Spleen (tissue), 11 donors: ENCODE measurements around the gene ADRB2. TPM values are rescaled to one million over a fixed set of nuclear protein-coding genes. Genes with fewer than 3 reads are reported as not detected.
A peak's percentile ranks its signal among the peaks of the same experiment; 100 is the strongest.

Experiments used
- DNase-seq: peaks from one replicate; pipeline ENCODE4 v3.0.0-alpha.2; 2020
- H3K27ac ChIP-seq, 8 donors: fragments of 200-600 bp; sonication (generic) in 7 of 8; 1 replicate in 4 of 8; 2 replicates in 4 of 8; pipeline versions ENCODE4 v1.5.0 to v1.8.0; 2016 to 2021; ENCODE audit warnings: inconsistent platforms in 4 of 8, mild to moderate bottlenecking in 4 of 8, moderate library complexity in 1 of 8
- H3K27me3 ChIP-seq, 7 donors: fragments of 200-600 bp; sonication (generic) in 6 of 7; replicated peaks in 1 of 7; 1 replicate in 4 of 7; 2 replicates in 3 of 7; pipeline versions ENCODE4 v1.5.0 to v1.8.0; 2016 to 2021; ENCODE audit warnings: inconsistent platforms in 3 of 7, mild to moderate bottlenecking in 1 of 7
- H3K36me3 ChIP-seq, 6 donors: fragments of 200-600 bp; sonication (generic) in 5 of 6; 1 replicate in 4 of 6; 2 replicates in 2 of 6; pipeline versions ENCODE4 v1.5.0 to v1.8.0; 2016 to 2021; ENCODE audit warnings: inconsistent platforms in 2 of 6
- H3K4me1 ChIP-seq, 6 donors: fragments of 200-600 bp; sonication (generic) in 5 of 6; 1 replicate in 3 of 6; 2 replicates in 3 of 6; pipeline versions ENCODE4 v1.5.0 to v1.8.0; 2016 to 2021; ENCODE audit warnings: inconsistent platforms in 3 of 6
- H3K4me3 ChIP-seq, 8 donors: fragments of 200-600 bp; sonication (generic) in 7 of 8; 1 replicate in 4 of 8; 2 replicates in 4 of 8; pipeline versions ENCODE4 v1.5.0 to v1.8.0; 2016 to 2021; ENCODE audit warnings: inconsistent platforms in 4 of 8, mild to moderate bottlenecking in 4 of 8, moderate library complexity in 2 of 8
- H3K9me3 ChIP-seq, 8 donors: fragments of 200-600 bp; sonication (generic) in 7 of 8; 1 replicate in 4 of 8; 2 replicates in 4 of 8; pipeline versions ENCODE4 v1.5.0 to v1.8.0; 2016 to 2021; ENCODE audit warnings: inconsistent platforms in 4 of 8
- POLR2A ChIP-seq, 3 donors: fragments of 450-650 bp; IDR thresholded peaks; one replicate each; pipeline ENCODE4 v1.5.1; 2017; ENCODE audit warnings: antibody characterized with exemption in 3 of 3, mild to moderate bottlenecking in 1 of 3
- POLR2AphosphoS5 ChIP-seq, 3 donors: sonication (generic); formaldehyde crosslinking; IDR thresholded peaks; one replicate each; pipeline ENCODE4 v1.5.1; 2017; ENCODE audit warnings: antibody characterized with exemption in 3 of 3
- WGBS, 5 donors: extraction: QIAGEN DNeasy Blood & Tissue Kit in 3 of 5; methylation state at CpG; one replicate each; pipeline versions ENCODE4 v1.1.5 to v1.1.7; 2013 to 2018; 5-methylcytosine and 5-hydroxymethylcytosine counted together
- intact Hi-C: fragments of 100-400 bp; cut with DNase I; formaldehyde crosslinking; loops from one replicate; pipeline ENCODE4 v1.15.0; 2023; ENCODE audit warnings: low total_unique reads
- polyA plus RNA-seq, 3 donors: library from polyadenylated mRNA; stranded (reverse); fragments of 200-250 nt; gene quantifications; one replicate each; pipeline ENCODE4 v1.2.1, GENCODE V29; 2013
- total RNA-seq, 7 donors: library from RNA; depleted of rRNA in 3 of 7; stranded (reverse); fragments of >200 nt in 3 of 7; fragmentation: NEBNext Ultra II Directional in 4 of 7; extraction: Animal tissue kit (Norgen Biotek cat#: 25700) in 4 of 7; gene quantifications; one replicate each; pipeline versions ENCODE4 v1.1.0 to v1.2.1, GENCODE V29; 2016 to 2021
- TF ChIP-seq, protein P1 (sequence below), 11 experiments: fragments of 200-600 bp in 7 of 11; fragments of 450-650 bp in 4 of 11; sonication (generic) in 4 of 11; IDR thresholded peaks in 8 of 11; conservative IDR thresholded peaks in 3 of 11; 1 replicate in 7 of 11; 2 replicates in 4 of 11; pipeline versions ENCODE4 v1.4.0 to v1.8.0; 2016 to 2021; ENCODE audit warnings: antibody characterized with exemption in 11 of 11, inconsistent platforms in 4 of 11, mild to moderate bottlenecking in 1 of 11
- donor health status: healthy with polysubstance abuse.
- donor health status: DM: no; HTN: no; CAD: no; lungs with moderate emphysema.
- donor health status: DM: no; HTN: no; CAD: no.
- donor health status: Bipolar disorder and iron deficiency.
- donor health status: healthy.
- donor health status: DM: no; HTN: no; CAD: no.
- donor health status: DM: yes; HTN: yes; CAD: no.

Gene ADRB2
- total and polyA plus RNA-seq, 10 donors: 1.2 to 23.1 (median 9.4) TPM

DNA sequence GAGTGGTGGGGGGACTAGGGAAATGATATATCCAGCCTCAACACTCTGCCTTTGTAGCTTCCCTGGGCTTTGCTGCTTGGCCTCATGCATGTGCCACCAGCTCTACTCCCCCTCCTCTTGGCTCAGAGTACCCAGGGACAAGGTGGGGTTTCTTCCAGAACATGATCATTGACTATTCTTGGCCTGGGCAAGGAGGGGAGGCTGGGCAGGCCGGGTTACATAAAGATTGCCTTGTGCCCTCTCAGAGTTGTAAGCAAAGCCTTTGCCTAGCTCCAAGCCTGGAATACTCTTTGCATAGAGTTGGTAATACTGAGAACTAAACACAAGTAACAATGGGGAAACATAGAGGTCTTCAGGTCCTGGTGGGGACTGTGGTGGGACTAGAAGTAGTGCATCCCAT lies 11.9 kb downstream of the ADRB2 start:
- WGBS, 5 donors: 87 to 96% (median 89%) methylated on average over 1 of the region's 1 CpG

DNA sequence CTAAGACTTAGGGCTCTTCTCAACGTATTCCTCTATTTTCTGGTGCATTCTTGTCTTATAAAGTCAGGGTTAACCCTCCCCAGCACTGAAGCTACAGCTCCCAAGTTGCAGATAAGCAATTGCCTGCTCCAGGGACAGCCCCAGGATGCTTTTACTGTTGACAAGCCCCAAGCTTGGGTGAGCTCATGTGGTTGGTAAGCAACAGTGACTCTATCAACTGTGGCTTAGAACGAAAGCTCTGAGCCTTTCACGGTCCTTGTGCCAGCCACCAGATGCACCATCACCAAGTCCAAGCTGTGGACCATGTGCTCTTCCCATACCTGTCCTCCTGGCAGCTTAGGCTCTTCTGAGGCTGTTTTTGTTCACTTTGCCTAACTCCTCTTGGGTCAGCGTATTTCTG lies 13.5 kb downstream of the ADRB2 start:
- intact Hi-C loops: loop anchor here (10.0 kb wide), 2 partner anchors 95 to 115 kb away; no protein-coding TSS in a partner anchor
- WGBS, 5 donors: 74 to 86% (median 74%) methylated on average over 4 of the region's 4 CpGs
- Histone ChIP-seq H3K4me1 (peaks cover 2 to 96% (median 47%) of the 10 kb centered on the region in 6 donors), H3K9me3 (no peaks in the 10 kb centered on the region), H3K27ac (peak overlapping the region in 1 of 8 donors; percentile 34), H3K27me3 (no peaks in the 10 kb centered on the region), H3K36me3 (peaks cover 0 to 13% (median 0%) of the 10 kb centered on the region in 6 donors), H3K4me3 (no peak overlapping the region)
- DNase-seq: no peak
- TF ChIP-seq, protein P1, sequence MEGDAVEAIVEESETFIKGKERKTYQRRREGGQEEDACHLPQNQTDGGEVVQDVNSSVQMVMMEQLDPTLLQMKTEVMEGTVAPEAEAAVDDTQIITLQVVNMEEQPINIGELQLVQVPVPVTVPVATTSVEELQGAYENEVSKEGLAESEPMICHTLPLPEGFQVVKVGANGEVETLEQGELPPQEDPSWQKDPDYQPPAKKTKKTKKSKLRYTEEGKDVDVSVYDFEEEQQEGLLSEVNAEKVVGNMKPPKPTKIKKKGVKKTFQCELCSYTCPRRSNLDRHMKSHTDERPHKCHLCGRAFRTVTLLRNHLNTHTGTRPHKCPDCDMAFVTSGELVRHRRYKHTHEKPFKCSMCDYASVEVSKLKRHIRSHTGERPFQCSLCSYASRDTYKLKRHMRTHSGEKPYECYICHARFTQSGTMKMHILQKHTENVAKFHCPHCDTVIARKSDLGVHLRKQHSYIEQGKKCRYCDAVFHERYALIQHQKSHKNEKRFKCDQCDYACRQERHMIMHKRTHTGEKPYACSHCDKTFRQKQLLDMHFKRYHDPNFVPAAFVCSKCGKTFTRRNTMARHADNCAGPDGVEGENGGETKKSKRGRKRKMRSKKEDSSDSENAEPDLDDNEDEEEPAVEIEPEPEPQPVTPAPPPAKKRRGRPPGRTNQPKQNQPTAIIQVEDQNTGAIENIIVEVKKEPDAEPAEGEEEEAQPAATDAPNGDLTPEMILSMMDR (IDR thresholded peaks at IDR 0.05 in 8 of 11, conservative IDR thresholded peaks at IDR 0.05 in 3 of 11): no peak
- TF ChIP-seq POLR2A (IDR thresholded peaks at IDR 0.05) (no peak), POLR2AphosphoS5 (IDR thresholded peaks at IDR 0.05) (no peak)

More for the DNA sequence above, 11.9 kb downstream of the ADRB2 start:
- DNase-seq: no peak
- Histone ChIP-seq H3K4me3 (no peak overlapping the region), H3K36me3 (peaks cover 0 to 18% (median 0%) of the 10 kb centered on the region in 6 donors), H3K9me3 (no peaks in the 10 kb centered on the region), H3K27me3 (no peaks in the 10 kb centered on the region), H3K27ac (peak overlapping the region in 2 of 8 donors; percentile 3 to 33), H3K4me1 (peaks cover 12 to 96% (median 55%) of the 10 kb centered on the region in 6 donors)
- intact Hi-C loops: loop anchor here (10.0 kb wide), 1 partner anchor 94 kb away; no protein-coding TSS in a partner anchor
- TF ChIP-seq, protein P1 (IDR thresholded peaks at IDR 0.05 in 8 of 11, conservative IDR thresholded peaks at IDR 0.05 in 3 of 11): no peak
- TF ChIP-seq POLR2AphosphoS5 (IDR thresholded peaks at IDR 0.05) (no peak), POLR2A (IDR thresholded peaks at IDR 0.05) (no peak)

DNA sequence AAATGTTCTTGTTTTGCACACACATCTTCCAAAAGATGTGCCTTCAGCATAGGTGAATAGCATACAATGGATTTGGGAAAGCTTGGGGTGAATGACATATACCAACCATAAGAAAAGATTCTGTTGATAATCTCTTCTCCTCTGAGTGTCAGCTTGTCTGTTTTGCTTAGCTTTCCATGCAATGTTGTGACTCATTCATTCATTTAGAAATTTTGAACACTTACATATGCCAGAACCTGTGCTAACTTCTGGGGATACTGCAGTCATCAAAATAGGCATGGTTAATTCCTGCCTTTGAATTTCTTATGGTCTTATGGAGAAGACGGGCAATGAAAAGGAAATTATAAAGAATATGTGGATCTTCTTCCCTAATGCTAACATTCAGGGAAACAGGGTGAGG lies 14.1 kb downstream of the ADRB2 start:
- TF ChIP-seq POLR2AphosphoS5 (IDR thresholded peaks at IDR 0.05) (no peak), POLR2A (IDR thresholded peaks at IDR 0.05) (no peak)
- TF ChIP-seq, protein P1 (IDR thresholded peaks at IDR 0.05 in 8 of 11, conservative IDR thresholded peaks at IDR 0.05 in 3 of 11): no peak
- 72 to 94% (median 86%) methylated on average over 1 of the region's 1 CpG for WGBS, 5 donors
- H3K27me3 ChIP-seq: no peaks in the 10 kb centered on the region
- intact Hi-C loops: loop anchor here (10.0 kb wide), 1 partner anchor 114 kb away; no protein-coding TSS in a partner anchor
- peaks cover 0 to 13% (median 0%) of the 10 kb centered on the region in 6 donors for H3K36me3 ChIP-seq
- DNase-seq: no peak
- no peak overlapping the region for H3K4me3 ChIP-seq
- H3K9me3 ChIP-seq: no peaks in the 10 kb centered on the region
- H3K27ac ChIP-seq: peak overlapping the region in 1 of 8 donors; percentile 34
- peaks cover 0 to 96% (median 43%) of the 10 kb centered on the region in 6 donors for H3K4me1 ChIP-seq

DNA sequence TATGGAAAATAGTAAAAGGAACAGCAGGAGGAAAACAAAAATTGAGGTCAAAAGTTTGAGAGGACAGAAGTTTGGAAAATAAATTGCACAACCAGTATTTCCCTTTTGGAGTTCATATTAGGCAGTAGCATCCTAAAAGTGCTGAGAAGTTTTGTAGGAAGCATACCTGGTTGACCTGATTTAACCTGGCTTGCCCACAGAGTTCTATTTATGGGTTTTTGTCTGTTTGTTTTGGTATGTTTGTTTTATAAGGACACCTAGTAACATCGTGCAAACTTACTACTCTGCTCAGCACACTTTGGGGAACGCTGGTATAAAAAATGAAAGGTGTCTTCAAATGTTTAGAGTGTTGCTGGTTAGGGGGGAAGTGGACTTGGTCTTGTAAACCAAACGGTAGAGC lies 15.1 kb downstream of the ADRB2 start:
- Histone ChIP-seq H3K9me3 (no peaks in the 10 kb centered on the region), H3K36me3 (peaks cover 0 to 13% (median 0%) of the 10 kb centered on the region in 6 donors), H3K27ac (peak overlapping the region in 2 of 8 donors; percentile 24 to 39), H3K27me3 (no peaks in the 10 kb centered on the region), H3K4me1 (peaks cover 0 to 91% (median 37%) of the 10 kb centered on the region in 6 donors), H3K4me3 (no peak overlapping the region)
- intact Hi-C loops: loop anchor here (10.0 kb wide), 1 partner anchor 113 kb away; no protein-coding TSS in a partner anchor
- WGBS, 5 donors: 59 to 70% (median 60%) methylated on average over 3 of the region's 3 CpGs
- DNase-seq: no peak
- TF ChIP-seq POLR2AphosphoS5 (IDR thresholded peaks at IDR 0.05): no peak
- TF ChIP-seq, protein P1 (IDR thresholded peaks at IDR 0.05 in 8 of 11, conservative IDR thresholded peaks at IDR 0.05 in 3 of 11): no peak
- TF ChIP-seq POLR2A (IDR thresholded peaks at IDR 0.05): no peak
